ENCODE results near the gene THOC6. TPM values are rescaled to one million over a fixed set of nuclear protein-coding genes. Genes with fewer than 3 reads are reported as not detected.

THOC6 gene
- total and polyA plus RNA-seq, 2 experiments from 2014 or later: 35.6 to 79.4 TPM

DNA sequence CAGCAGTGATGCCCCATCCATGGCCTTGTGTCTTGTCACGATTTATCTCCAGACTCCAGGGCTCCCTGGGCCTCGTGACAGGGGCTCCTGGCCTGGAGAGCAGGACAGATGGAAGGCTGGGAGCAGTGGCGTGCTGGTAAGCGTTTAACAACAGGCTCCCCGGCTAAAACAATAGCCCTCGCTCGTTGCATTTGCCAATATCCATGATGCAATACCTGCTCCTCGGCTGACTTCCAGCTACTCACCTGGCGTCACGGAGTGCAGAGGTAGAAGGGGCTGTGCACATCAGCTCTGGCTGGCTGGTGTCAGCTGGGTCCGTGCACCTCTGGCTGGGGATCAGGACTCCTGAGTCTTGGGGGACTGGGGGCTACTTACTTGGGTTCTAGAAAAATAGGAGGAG is 14.4 kb downstream of the THOC6 start:
- TF ChIP-seq EZH2 (IDR thresholded peaks at IDR 0.05; ENCODE audit: borderline replicate concordance) (no peak), EZH2phosphoT487 (IDR thresholded peaks at IDR 0.05; ENCODE audit: low read depth, severe bottlenecking, unreplicated experiment) (no peak)
- TF ChIP-seq, protein P1, sequence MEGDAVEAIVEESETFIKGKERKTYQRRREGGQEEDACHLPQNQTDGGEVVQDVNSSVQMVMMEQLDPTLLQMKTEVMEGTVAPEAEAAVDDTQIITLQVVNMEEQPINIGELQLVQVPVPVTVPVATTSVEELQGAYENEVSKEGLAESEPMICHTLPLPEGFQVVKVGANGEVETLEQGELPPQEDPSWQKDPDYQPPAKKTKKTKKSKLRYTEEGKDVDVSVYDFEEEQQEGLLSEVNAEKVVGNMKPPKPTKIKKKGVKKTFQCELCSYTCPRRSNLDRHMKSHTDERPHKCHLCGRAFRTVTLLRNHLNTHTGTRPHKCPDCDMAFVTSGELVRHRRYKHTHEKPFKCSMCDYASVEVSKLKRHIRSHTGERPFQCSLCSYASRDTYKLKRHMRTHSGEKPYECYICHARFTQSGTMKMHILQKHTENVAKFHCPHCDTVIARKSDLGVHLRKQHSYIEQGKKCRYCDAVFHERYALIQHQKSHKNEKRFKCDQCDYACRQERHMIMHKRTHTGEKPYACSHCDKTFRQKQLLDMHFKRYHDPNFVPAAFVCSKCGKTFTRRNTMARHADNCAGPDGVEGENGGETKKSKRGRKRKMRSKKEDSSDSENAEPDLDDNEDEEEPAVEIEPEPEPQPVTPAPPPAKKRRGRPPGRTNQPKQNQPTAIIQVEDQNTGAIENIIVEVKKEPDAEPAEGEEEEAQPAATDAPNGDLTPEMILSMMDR (IDR thresholded peaks at IDR 0.05; ENCODE audit: poor library complexity): no peak
- Histone ChIP-seq H2AFZ (no peak overlapping the region), H3K27ac (no peak overlapping the region), H3K4me1 (ENCODE audit: insufficient read depth) (no peaks in the 10 kb centered on the region), H3K4me3 (no peak overlapping the region), H3K79me2 (no peaks in the 10 kb centered on the region), H3K36me3 (replicated peaks; ENCODE audit: insufficient read depth, low read depth) (no peaks in the 10 kb centered on the region), H3K27me3 (peaks cover 42% of the 10 kb centered on the region), H3K9me2 (replicated peaks; ENCODE audit: insufficient read depth) (no peaks in the 10 kb centered on the region), H4K20me1 (ENCODE audit: insufficient read depth, poor library complexity, severe bottlenecking) (no peaks in the 10 kb centered on the region), H3K9me3 (ENCODE audit: low read depth) (no peaks in the 10 kb centered on the region), H3K4me2 (no peak overlapping the region)
- WGBS (ENCODE audit: low lambda C conversion rate, missing lambda C conversion rate): 34% methylated on average over 11 of the region's 11 CpGs
- DNase-seq (ENCODE audit: low spot score): peak; percentile 71

DNA sequence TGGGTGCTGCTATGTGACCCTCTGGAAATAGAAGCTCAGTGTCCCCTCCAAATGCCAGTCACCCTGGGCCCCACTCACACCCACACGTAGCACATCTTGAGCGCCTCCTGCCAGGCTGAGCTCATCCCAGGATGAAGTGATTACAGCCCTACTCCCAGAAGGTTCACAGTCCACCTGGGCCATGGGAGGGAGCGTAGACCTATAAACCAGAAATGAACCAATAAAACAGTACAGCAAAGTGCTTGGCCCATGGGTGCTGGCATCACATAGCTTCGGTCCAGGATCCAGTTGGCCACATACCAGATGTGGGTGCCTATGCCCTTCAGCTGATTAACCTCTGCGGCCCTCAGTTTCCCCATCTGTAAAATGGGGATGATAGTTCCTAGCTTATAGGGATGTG is 15.1 kb downstream of the THOC6 start:
- no peak overlapping the region for H3K4me3 ChIP-seq
- no peaks in the 10 kb centered on the region for H3K4me1 ChIP-seq (ENCODE audit: insufficient read depth)
- no peak overlapping the region for H2AFZ ChIP-seq
- no peak overlapping the region for H3K27ac ChIP-seq
- 83% methylated on average over 5 of the region's 5 CpGs for WGBS (ENCODE audit: low lambda C conversion rate, missing lambda C conversion rate)
- H3K4me2 ChIP-seq: no peak overlapping the region
- DNase-seq (ENCODE audit: low spot score): peak; percentile 41
- no peaks in the 10 kb centered on the region for H3K79me2 ChIP-seq
- TF ChIP-seq, protein P1 (IDR thresholded peaks at IDR 0.05; ENCODE audit: poor library complexity): no peak
- TF ChIP-seq EZH2phosphoT487 (IDR thresholded peaks at IDR 0.05; ENCODE audit: low read depth, severe bottlenecking, unreplicated experiment) (no peak), EZH2 (IDR thresholded peaks at IDR 0.05; ENCODE audit: borderline replicate concordance) (no peak)
- no peaks in the 10 kb centered on the region for H3K9me3 ChIP-seq (ENCODE audit: low read depth)
- H4K20me1 ChIP-seq (ENCODE audit: insufficient read depth, poor library complexity, severe bottlenecking): no peaks in the 10 kb centered on the region
- no peaks in the 10 kb centered on the region for H3K36me3 ChIP-seq (replicated peaks; ENCODE audit: insufficient read depth, low read depth)
- H3K27me3 ChIP-seq: peaks cover 48% of the 10 kb centered on the region
- H3K9me2 ChIP-seq (replicated peaks; ENCODE audit: insufficient read depth): no peaks in the 10 kb centered on the region

DNA sequence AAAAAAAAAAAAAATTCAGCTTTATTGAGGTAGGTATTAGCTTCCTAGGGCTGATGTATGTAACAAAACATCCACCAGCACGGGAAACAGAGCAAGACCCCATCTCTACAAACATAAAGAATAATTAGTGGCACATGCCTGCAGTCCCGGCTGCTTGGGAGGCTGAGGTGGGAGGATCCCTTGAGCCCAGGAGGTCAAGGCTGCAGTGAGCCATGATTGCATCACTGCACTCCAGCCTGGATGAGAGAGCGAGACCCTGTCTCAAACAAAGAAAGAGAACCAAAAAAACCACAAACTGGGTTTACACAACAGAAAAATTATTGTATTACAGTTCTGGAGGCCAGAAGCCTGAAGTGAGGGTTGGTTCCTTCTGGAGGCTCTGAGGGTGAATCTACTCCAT is 18.5 kb downstream of the THOC6 start:
- Histone ChIP-seq H4K20me1 (ENCODE audit: insufficient read depth, poor library complexity, severe bottlenecking) (no peaks in the 10 kb centered on the region), H3K79me2 (no peaks in the 10 kb centered on the region), H3K9me3 (ENCODE audit: low read depth) (no peaks in the 10 kb centered on the region), H3K4me3 (no peak overlapping the region), H3K4me2 (no peak overlapping the region), H3K27ac (no peak overlapping the region), H3K9me2 (replicated peaks; ENCODE audit: insufficient read depth) (no peaks in the 10 kb centered on the region), H2AFZ (no peak overlapping the region), H3K4me1 (ENCODE audit: insufficient read depth) (peaks cover 20% of the 10 kb centered on the region), H3K27me3 (peaks cover 67% of the 10 kb centered on the region), H3K36me3 (replicated peaks; ENCODE audit: insufficient read depth, low read depth) (no peaks in the 10 kb centered on the region)
- TF ChIP-seq EZH2 (IDR thresholded peaks at IDR 0.05; ENCODE audit: borderline replicate concordance) (no peak), EZH2phosphoT487 (IDR thresholded peaks at IDR 0.05; ENCODE audit: low read depth, severe bottlenecking, unreplicated experiment) (no peak)
- TF ChIP-seq, protein P1 (IDR thresholded peaks at IDR 0.05; ENCODE audit: poor library complexity): no peak
- no peak for DNase-seq (ENCODE audit: low spot score)
- WGBS (ENCODE audit: low lambda C conversion rate, missing lambda C conversion rate): 90% methylated on average over 3 of the region's 3 CpGs

DNA sequence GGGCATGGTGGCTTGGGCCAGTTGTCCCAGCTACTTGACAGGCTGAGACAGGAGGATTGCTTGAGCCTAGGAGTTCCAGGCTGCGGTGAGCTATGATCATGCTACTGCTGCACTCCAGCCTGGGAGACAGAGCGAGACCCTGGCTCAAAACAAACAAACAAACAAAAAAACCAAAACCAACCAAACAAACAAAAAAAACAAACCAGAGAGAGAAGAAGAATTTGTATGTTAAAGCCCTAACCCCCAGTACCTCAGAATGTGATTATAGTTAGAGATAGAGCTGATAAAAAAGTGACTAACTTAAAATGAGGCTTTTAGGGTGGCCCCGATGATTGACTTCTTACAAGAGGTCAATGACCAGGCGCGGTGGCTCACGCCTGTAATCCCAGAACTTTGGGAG is 20.9 kb downstream of the THOC6 start:
- H3K9me3 ChIP-seq (ENCODE audit: low read depth): no peaks in the 10 kb centered on the region
- H2AFZ ChIP-seq: no peak overlapping the region
- no peak for DNase-seq (ENCODE audit: low spot score)
- TF ChIP-seq EZH2phosphoT487 (IDR thresholded peaks at IDR 0.05; ENCODE audit: low read depth, severe bottlenecking, unreplicated experiment): no peak
- no peak for TF ChIP-seq EZH2 (IDR thresholded peaks at IDR 0.05; ENCODE audit: borderline replicate concordance)
- TF ChIP-seq, protein P1 (IDR thresholded peaks at IDR 0.05; ENCODE audit: poor library complexity): no peak
- no peaks in the 10 kb centered on the region for H3K9me2 ChIP-seq (replicated peaks; ENCODE audit: insufficient read depth)
- H3K4me3 ChIP-seq: no peak overlapping the region
- peaks cover 78% of the 10 kb centered on the region for H3K27me3 ChIP-seq
- H3K4me2 ChIP-seq: peak overlapping the region; percentile 96
- no peaks in the 10 kb centered on the region for H3K36me3 ChIP-seq (replicated peaks; ENCODE audit: insufficient read depth, low read depth)
- no peak overlapping the region for H3K27ac ChIP-seq
- WGBS (ENCODE audit: low lambda C conversion rate, missing lambda C conversion rate): 88% methylated on average over 6 of the region's 6 CpGs
- H4K20me1 ChIP-seq (ENCODE audit: insufficient read depth, poor library complexity, severe bottlenecking): no peaks in the 10 kb centered on the region
- peaks cover 20% of the 10 kb centered on the region for H3K4me1 ChIP-seq (ENCODE audit: insufficient read depth)
- H3K79me2 ChIP-seq: no peaks in the 10 kb centered on the region

All from hepatocyte (in vitro differentiated cells).